T-cell (primary cell): ENCODE data around the gene XIRP1. TPM values are rescaled to one million over a fixed set of nuclear protein-coding genes. Genes with fewer than 3 reads are reported as not detected.

Experiments used
- ATAC-seq, 4 experiments: fragments of 200-7000 bp in 3 of 4; fragments of 150-1000 bp in 1 of 4; cut with Tn5 transposase; replicated peaks in 1 of 4; 1 replicate in 3 of 4; 2 replicates in 1 of 4; pipeline ENCODE4 v1.10.0; 2021; ENCODE audit warnings: moderate library complexity in 3 of 4, mild to moderate bottlenecking in 2 of 4, moderate number of reproducible peaks in 1 of 4
- CTCF ChIA-PET, 2 donors: fragments of 300-600 bp; sonication (Branson Sonifier 250); formaldehyde crosslinking; loops; one replicate each; lab custom pipeline; 2022; ENCODE audit warnings: antibody characterized with exemption in 2 of 2; lab: Charles Lee
- POLR2A ChIA-PET, 2 donors: fragments of 300-600 bp; sonication (Branson Sonifier 250); formaldehyde crosslinking; loops; one replicate each; lab custom pipeline; 2022; ENCODE audit warnings: antibody characterized with exemption in 2 of 2; lab: Charles Lee
- DNase-seq, 35 experiments: peaks; one replicate each; pipeline versions ENCODE4 v3.0.0 to v3.0.0-alpha.2; 2013 to 2023
- H3K27ac ChIP-seq: one replicate; pipeline ENCODE4 v1.5.1; 2013; ENCODE audit warnings: low read length
- H3K27me3 ChIP-seq, 2 experiments: replicated peaks in 1 of 2; 1 replicate in 1 of 2; 2 replicates in 1 of 2; pipeline versions ENCODE4 v1.6.1 to v1.7.0; 2013; ENCODE audit warnings: low read length in 1 of 2, mixed read lengths in 1 of 2; ENCODE audit not compliant: control insufficient read depth in 2 of 2, insufficient read depth in 2 of 2; ENCODE audit errors: extremely low read depth in 1 of 2
- H3K36me3 ChIP-seq, 2 donors: 1 replicate in 1 of 2; 2 replicates in 1 of 2; pipeline versions ENCODE4 v1.6.1 to v1.7.0; 2013; ENCODE audit warnings: low read length in 1 of 2; ENCODE audit not compliant: control insufficient read depth in 2 of 2, insufficient read depth in 1 of 2; ENCODE audit errors: extremely low read depth in 1 of 2
- H3K4me1 ChIP-seq, 2 experiments: 1 replicate in 1 of 2; 2 replicates in 1 of 2; pipeline versions ENCODE4 v1.6.1 to v1.7.0; 2013; ENCODE audit warnings: low read length in 2 of 2, mixed read lengths in 1 of 2; ENCODE audit not compliant: insufficient read depth in 2 of 2, control insufficient read depth in 1 of 2; ENCODE audit errors: extremely low read depth in 1 of 2
- H3K4me3 ChIP-seq, 2 donors: 1 replicate in 1 of 2; 2 replicates in 1 of 2; pipeline versions ENCODE4 v1.5.1 to v1.7.0; 2013; ENCODE audit warnings: mild to moderate bottlenecking in 2 of 2, low read length in 1 of 2, moderate library complexity in 1 of 2; ENCODE audit not compliant: control insufficient read depth in 1 of 2; ENCODE audit errors: extremely low read depth in 1 of 2
- H3K9me3 ChIP-seq: 2 replicates; pipeline ENCODE4 v1.7.0; 2013
- H3K27ac Mint-ChIP-seq, 2 donors: one replicate each; pipeline ENCODE4 v1.8.0; 2020 to 2021; ENCODE audit warnings: mild to moderate bottlenecking in 2 of 2, mixed read lengths in 2 of 2
- H3K27me3 Mint-ChIP-seq, 2 donors: one replicate each; pipeline ENCODE4 v1.8.0; 2021 to 2022; ENCODE audit warnings: mixed read lengths in 2 of 2
- H3K36me3 Mint-ChIP-seq: one replicate; pipeline ENCODE4 v1.8.0; 2021; ENCODE audit warnings: mixed read lengths
- H3K4me1 Mint-ChIP-seq, 3 donors: one replicate each; pipeline ENCODE4 v1.8.0; 2020 to 2022; ENCODE audit warnings: mixed read lengths in 3 of 3, mild to moderate bottlenecking in 1 of 3
- H3K4me3 Mint-ChIP-seq, 3 donors: one replicate each; pipeline ENCODE4 v1.8.0; 2020 to 2022; ENCODE audit warnings: mild to moderate bottlenecking in 3 of 3, mixed read lengths in 3 of 3, moderate library complexity in 3 of 3
- H3K9me3 Mint-ChIP-seq, 3 donors: one replicate each; pipeline ENCODE4 v1.8.0; 2020 to 2022; ENCODE audit warnings: mixed read lengths in 3 of 3
- WGBS: methylation state at CpG from one replicate; pipeline ENCODE4 v1.1.5; 2013; ENCODE audit warnings: missing lambda C conversion rate; ENCODE audit not compliant: insufficient coverage; 5-methylcytosine and 5-hydroxymethylcytosine counted together
- total RNA-seq, 35 experiments: library from RNA in 6 of 35; stranded (reverse) in 6 of 35; fragments of 120-200 nt in 1 of 35; gene quantifications; one replicate each; pipeline versions ENCODE4 v1.2.1 to v1.2.4 and lab custom pipeline; 2013 to 2026

Gene XIRP1
- total RNA-seq, 5 donors from 2014 or later (not counting 1 experiment from before 2014, with no cell fraction given) = not detected

- Mint-ChIP-seq H3K27me3 (no peaks in the 10 kb centered on the region), H3K27ac (peak overlapping the region; percentile 15 to 53), H3K4me1 (peaks cover 0 to 15% (median 5%) of the 10 kb centered on the region in 3 donors), H3K4me3 (no peak overlapping the region), H3K36me3 (peaks cover 13% of the 10 kb centered on the region), H3K9me3 (no peaks in the 10 kb centered on the region)
- no peak overlapping the region for H3K27ac ChIP-seq
- DNase-seq (no peak), ATAC-seq (no peak)
- H3K9me3 ChIP-seq = no peaks in the 10 kb centered on the region
- 57% methylated on average over 5 of the region's 6 CpGs for WGBS
- CTCF ChIA-PET = interaction anchor here (0.9 to 1.8 kb wide), 3 partner anchors 58 to 158 kb away, joined by 3 to 5 read pairs (median 5); partner anchors contain the start of gene XIRP1 (in 1 of the 2)
- peaks cover 0 to under 1% of the 10 kb centered on the region in 2 experiments for H3K4me1 ChIP-seq
- H3K27me3 ChIP-seq = no peaks in the 10 kb centered on the region
- POLR2A ChIA-PET = interaction anchor here in 1 of 2 donors (0.7 to 1.2 kb wide), 3 partner anchors 15 to 104 kb away, joined by 3 read pairs; no protein-coding TSS in a partner anchor
- no peak overlapping the region for H3K4me3 ChIP-seq
- H3K36me3 ChIP-seq = peaks cover 0 to 3% of the 10 kb centered on the region in 2 donors
These were observed 58.6 kb downstream of the XIRP1 start for GRCh38 chr3:39133822-39134221.

Other genes with a start within 250 kb of the XIRP1 start
- gene SCN11A, start 140.7 kb downstream of the XIRP1 start, total RNA-seq = under 1 TPM; 0.07 to 0.23 (median 0.12) TPM
- gene WDR48, start 140.6 kb downstream of the XIRP1 start, total RNA-seq = 10 to 100 TPM; 54.2 to 90.3 (median 59.9) TPM
- 10 to 100 TPM; 26.7 to 55.5 (median 41.5) TPM for gene GORASP1, start 85.0 kb downstream of the XIRP1 start, total RNA-seq
- gene TTC21A, start 84.9 kb downstream of the XIRP1 start, total RNA-seq = 10 to 100 TPM in 1 of 5 donors, 1 to 10 TPM in 4; 3.5 to 12.4 (median 5.4) TPM
- 100 to 1,000 TPM in 2 of 5 donors, 10 to 100 TPM in 3; 19.5 to 302 (median 25.0) TPM for gene CSRNP1, start 39.0 kb downstream of the XIRP1 start, total RNA-seq
- 10 to 100 TPM in 1 of 5 donors, 1 to 10 TPM in 4; 1.9 to 23.8 (median 5.8) TPM for gene CX3CR1, start 87.4 kb upstream of the XIRP1 start, total RNA-seq
- gene CCR8, start 137.1 kb upstream of the XIRP1 start, total RNA-seq = 1 to 10 TPM; 1.9 to 6.7 (median 2.8) TPM
- gene SLC25A38, start 190.8 kb upstream of the XIRP1 start, total RNA-seq = 10 to 100 TPM; 40.2 to 53.6 (median 46.5) TPM
- gene RPSA, start 214.1 kb upstream of the XIRP1 start, total RNA-seq = 1,000 to 10,000 TPM; 1,722 to 2,107 (median 1,965) TPM